ENCODE data around the gene EXD2. TPM values are rescaled to one million over a fixed set of nuclear protein-coding genes. Genes with fewer than 3 reads are reported as not detected.

EXD2 gene
- total and polyA plus RNA-seq, 2 of the 13 experiments (the other 11 are each of a cell fraction or from before 2014, with no cell fraction given) = 9.5 to 15.1 TPM

- no peak for TF ChIP-seq ZNF788 (CRISPR knock-in tag; IDR thresholded peaks at IDR 0.05; ENCODE audit: borderline replicate concordance)
- TF ChIP-seq IRF9 (CRISPR knock-in tag; IDR thresholded peaks at IDR 0.05; ENCODE audit: borderline replicate concordance) = 0 out of 2 replicates have a peak, but pooled peaks have one; percentile 28
- 0 out of 2 replicates have a peak, but pooled peaks have one; percentile 44 for TF ChIP-seq ZNF782 (CRISPR knock-in tag; IDR thresholded peaks at IDR 0.05; ENCODE audit: borderline replicate concordance)
- TF ChIP-seq ZNF343 (CRISPR knock-in tag; IDR thresholded peaks at IDR 0.05) = 0 out of 2 replicates have a peak, but pooled peaks have one; percentile 32
- TF ChIP-seq ZNF75D (CRISPR knock-in tag; IDR thresholded peaks at IDR 0.05; ENCODE audit: borderline replicate concordance) = no peak
- no peak for TF ChIP-seq SNRNP70 (IDR thresholded peaks at IDR 0.05; ENCODE audit: low read depth, low read length)
- peak; percentile 25 for TF ChIP-seq YY1 (IDR thresholded peaks at IDR 0.05; ENCODE audit: insufficient read depth, insufficient replicate concordance, low read depth, low read length)
- TF ChIP-seq NRL (CRISPR knock-in tag; IDR thresholded peaks at IDR 0.05; ENCODE audit: borderline replicate concordance) = no peak
- TF ChIP-seq IRF2 (CRISPR knock-in tag; IDR thresholded peaks at IDR 0.05) = no peak
- TF ChIP-seq ZNF383 (CRISPR knock-in tag; IDR thresholded peaks at IDR 0.05; ENCODE audit: borderline replicate concordance) = no peak
- no peak for TF ChIP-seq ZNF333 (CRISPR knock-in tag; IDR thresholded peaks at IDR 0.05; ENCODE audit: borderline replicate concordance)
- TF ChIP-seq MXI1 (IDR thresholded peaks at IDR 0.05; ENCODE audit: borderline replicate concordance, low read depth, low read length) = no peak
- 0 out of 2 replicates have a peak, but pooled peaks have one; percentile 20 for TF ChIP-seq TFDP2 (CRISPR knock-in tag; IDR thresholded peaks at IDR 0.05)
- TF ChIP-seq ARID4A (CRISPR knock-in tag; IDR thresholded peaks at IDR 0.05; ENCODE audit: borderline replicate concordance) = 0 out of 2 replicates have a peak, but pooled peaks have one; percentile 28
- TF ChIP-seq TSC22D2 (CRISPR knock-in tag; IDR thresholded peaks at IDR 0.05; ENCODE audit: borderline replicate concordance) = no peak
- TF ChIP-seq CREB3 (CRISPR knock-in tag; IDR thresholded peaks at IDR 0.05) = no peak
- TF ChIP-seq ZNF691 (CRISPR knock-in tag; IDR thresholded peaks at IDR 0.05; ENCODE audit: borderline replicate concordance, low read depth) = no peak
- TF ChIP-seq NFYB (CRISPR knock-in tag; IDR thresholded peaks at IDR 0.05) = 0 out of 2 replicates have a peak, but pooled peaks have one; percentile 10
- TF ChIP-seq AGO1 (IDR thresholded peaks at IDR 0.05; ENCODE audit: low read depth, low read length, poor library complexity, severe bottlenecking) = peak; percentile 26
- TF ChIP-seq ZNF672 (CRISPR knock-in tag; IDR thresholded peaks at IDR 0.05) = no peak
Observed at GRCh38 chr14:69259527-69260189, 68.4 kb downstream of the EXD2 start, which contains the start of gene GALNT16 (continued).

Data from HepG2 (cell line).